NCI-H774 (cell line): ENCODE results near the gene ISG20L2.

ENCODE experiments used
- DNase-seq: peaks from one replicate; lab custom pipeline; 2025; lab: John Stamatoyannopoulos, UW

ISG20L2 gene

GRCh38 chr1:156740741-156741480, 12.3 kb upstream of the ISG20L2 start, which contains the start of gene MRPL24:
TSS of gene MRPL24 (minus strand) at chr1:156741088. CDS start at chr1:156738704, 2,384 bp downstream.
- DNase-seq, result peak; percentile 99

- no peak for DNase-seq
Measured at GRCh38 chr1:156740237-156740740, 11.7 kb upstream of the ISG20L2 start.

- DNase-seq, result no peak
Measured at GRCh38 chr1:156738916-156739315, 10.3 kb upstream of the ISG20L2 start.

- DNase-seq, result no peak
Measured at GRCh38 chr1:156738407-156738806, 9.8 kb upstream of the ISG20L2 start.

GRCh38 chr1:156733989-156734584, 5.5 kb upstream of the ISG20L2 start:
- DNase-seq, result no peak

GRCh38 chr1:156727926-156728598, 504 bp downstream of the ISG20L2 start, which contains the start of gene METTL25B:
TSS of gene METTL25B (plus strand) at chr1:156728469. CDS start at chr1:156729105, 636 bp downstream.
- peak; percentile 91 for DNase-seq

GRCh38 chr1:156727492-156727891, 1.1 kb downstream of the ISG20L2 start:
- DNase-seq, result no peak

- peak; percentile 16 for DNase-seq
Measured at GRCh38 chr1:156726549-156727226, 1.9 kb downstream of the ISG20L2 start.

GRCh38 chr1:156725683-156726280, 2.8 kb downstream of the ISG20L2 start:
- peak; percentile 78 for DNase-seq

GRCh38 chr1:156721535-156721934, 7.0 kb downstream of the ISG20L2 start:
- no peak for DNase-seq

GRCh38 chr1:156721131-156721530, 7.4 kb downstream of the ISG20L2 start:
- DNase-seq, result no peak

- DNase-seq, result no peak
Measured at GRCh38 chr1:156717351-156717750, 11.2 kb downstream of the ISG20L2 start.

- DNase-seq, result no peak
Measured at GRCh38 chr1:156714830-156715229, 13.7 kb downstream of the ISG20L2 start.

- DNase-seq, result no peak
Measured at GRCh38 chr1:156712626-156713025, 15.9 kb downstream of the ISG20L2 start.

GRCh38 chr1:156711011-156711817, 17.4 kb downstream of the ISG20L2 start:
- DNase-seq, result no peak

GRCh38 chr1:156709757-156710489, 18.6 kb downstream of the ISG20L2 start:
- no peak for DNase-seq

GRCh38 chr1:156709031-156709430, 19.5 kb downstream of the ISG20L2 start:
- no peak for DNase-seq

GRCh38 chr1:156708218-156708661, 20.3 kb downstream of the ISG20L2 start:
- DNase-seq, result no peak

- no peak for DNase-seq
Measured at GRCh38 chr1:156707417-156708217, 20.9 kb downstream of the ISG20L2 start.
